Upper lobe of left lung (tissue), 6 donors: ENCODE measurements around the gene ZNF227. TPM values are rescaled to one million over a fixed set of nuclear protein-coding genes. Genes with fewer than 3 reads are reported as not detected.

Experiments used
- ATAC-seq, 2 donors: fragments of 200-7000 bp; cut with Tn5 transposase; one replicate each; pipeline ENCODE4 v1.9.1; 2022; ENCODE audit warnings: mild to moderate bottlenecking in 2 of 2, moderate library complexity in 2 of 2; ENCODE audit not compliant: low FRiP score in 2 of 2
- DNase-seq, 2 donors: peaks; one replicate each; pipeline ENCODE4 v3.0.0-alpha.2; 2019 to 2020
- H3K27ac ChIP-seq, 4 donors: fragments of 200-600 bp; sonication (generic); one replicate each; pipeline ENCODE4 v1.5.1; 2016 to 2019
- H3K27me3 ChIP-seq, 4 donors: fragments of 200-600 bp; sonication (generic); one replicate each; pipeline ENCODE4 v1.5.1; 2017 to 2019
- H3K36me3 ChIP-seq, 4 donors: fragments of 200-600 bp; sonication (generic); one replicate each; pipeline ENCODE4 v1.5.1; 2016 to 2019
- H3K4me1 ChIP-seq, 4 donors: fragments of 200-600 bp; sonication (generic); one replicate each; pipeline ENCODE4 v1.5.1; 2018 to 2019
- H3K4me3 ChIP-seq, 4 donors: fragments of 200-600 bp; sonication (generic); one replicate each; pipeline ENCODE4 v1.5.1; 2017 to 2019; ENCODE audit warnings: mild to moderate bottlenecking in 2 of 4, moderate library complexity in 1 of 4
- H3K9me3 ChIP-seq, 4 donors: fragments of 200-600 bp; sonication (generic); one replicate each; pipeline ENCODE4 v1.5.1; 2018 to 2019
- EP300 ChIP-seq, 4 donors: sonication (generic); formaldehyde crosslinking; IDR thresholded peaks; one replicate each; pipeline ENCODE4 v1.5.1; 2017; ENCODE audit warnings: antibody characterized with exemption in 4 of 4, control low read depth in 2 of 4
- POLR2A ChIP-seq, 4 donors: fragments of 450-650 bp; IDR thresholded peaks; one replicate each; pipeline ENCODE4 v1.5.1; 2016 to 2017; ENCODE audit warnings: antibody characterized with exemption in 4 of 4, mild to moderate bottlenecking in 2 of 4
- POLR2AphosphoS5 ChIP-seq, 2 donors: sonication (generic); formaldehyde crosslinking; IDR thresholded peaks; one replicate each; pipeline ENCODE4 v1.5.1; 2017; ENCODE audit warnings: antibody characterized with exemption in 2 of 2
- WGBS, 2 donors: methylation state at CpG; one replicate each; pipeline ENCODE4 v1.1.5; 2017 to 2018; 5-methylcytosine and 5-hydroxymethylcytosine counted together
- total RNA-seq, 6 donors: library from RNA; depleted of rRNA in 4 of 6; stranded (reverse); fragments of >200 nt in 4 of 6; gene quantifications; one replicate each; pipeline versions ENCODE4 v1.1.0 to v1.2.1, GENCODE V29; 2016 to 2021
- TF ChIP-seq, protein P1 (sequence below), 6 experiments: fragments of 450-650 bp in 4 of 6; fragments of 200-600 bp in 2 of 6; sonication (generic) in 2 of 6; IDR thresholded peaks; one replicate each; pipeline ENCODE4 v1.5.1; 2016 to 2019; ENCODE audit warnings: antibody characterized with exemption in 6 of 6
- donor health status: DM: no; HTN: no; CAD: no; lungs with moderate emphysema.
- donor health status: DM: no; HTN: yes; CAD: no; lungs with severe emphysema.

Gene ZNF227
- total RNA-seq, 6 donors from 2014 or later: 5.3 to 23.0 (median 16.8) TPM

DNA sequence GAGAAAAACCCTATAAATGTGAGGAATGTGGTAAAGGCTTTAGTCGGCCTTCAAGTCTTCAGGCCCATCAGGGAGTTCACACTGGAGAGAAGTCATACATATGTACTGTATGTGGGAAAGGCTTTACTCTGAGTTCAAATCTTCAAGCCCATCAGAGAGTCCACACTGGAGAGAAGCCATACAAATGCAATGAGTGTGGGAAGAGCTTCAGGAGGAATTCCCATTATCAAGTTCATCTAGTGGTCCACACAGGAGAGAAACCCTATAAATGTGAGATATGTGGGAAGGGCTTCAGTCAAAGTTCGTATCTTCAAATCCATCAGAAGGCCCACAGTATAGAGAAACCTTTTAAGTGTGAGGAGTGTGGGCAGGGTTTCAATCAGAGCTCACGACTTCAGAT lies 35.7 kb upstream of the ZNF227 start:
- DNase-seq (no peak), ATAC-seq (no peak)
- H3K4me3 ChIP-seq: no peak overlapping the region
- H3K27me3 ChIP-seq: no peaks in the 10 kb centered on the region
- H3K4me1 ChIP-seq: no peaks in the 10 kb centered on the region
- H3K27ac ChIP-seq: no peak overlapping the region
- H3K36me3 ChIP-seq: peaks cover 46 to 58% (median 55%) of the 10 kb centered on the region in 4 donors
- H3K9me3 ChIP-seq: peaks cover 79 to 100% (median 94%) of the 10 kb centered on the region in 4 donors
- no peak for TF ChIP-seq POLR2AphosphoS5 (IDR thresholded peaks at IDR 0.05)
- 91 to 97% methylated on average over 3 of the region's 3 CpGs for WGBS, 2 donors

DNA sequence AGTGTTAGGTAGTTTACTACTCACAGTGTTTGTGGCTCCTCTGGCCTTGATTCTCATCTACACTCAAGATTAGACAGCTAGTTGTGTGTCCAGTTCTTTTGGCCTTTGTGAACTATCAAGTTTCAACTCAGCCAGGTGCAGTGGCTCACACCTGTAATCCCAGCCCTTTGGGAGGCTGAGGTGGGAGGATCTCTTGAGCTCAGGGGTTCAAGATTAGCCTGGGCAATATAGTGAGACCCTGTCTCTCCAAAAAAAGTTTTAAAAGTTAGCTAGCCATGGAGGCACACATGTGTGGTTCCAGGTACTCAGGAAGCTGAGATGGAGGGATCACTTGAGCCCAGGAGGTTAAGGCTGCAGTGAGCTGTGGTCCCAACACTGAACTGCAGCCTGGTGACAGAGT lies 31.4 kb upstream of the ZNF227 start:
- Histone ChIP-seq H3K27me3 (no peaks in the 10 kb centered on the region), H3K4me1 (no peaks in the 10 kb centered on the region), H3K4me3 (no peak overlapping the region), H3K36me3 (peaks cover 5 to 14% (median 11%) of the 10 kb centered on the region in 4 donors), H3K27ac (no peak overlapping the region), H3K9me3 (peaks cover 43 to 94% (median 71%) of the 10 kb centered on the region in 4 donors)
- TF ChIP-seq, protein P1, sequence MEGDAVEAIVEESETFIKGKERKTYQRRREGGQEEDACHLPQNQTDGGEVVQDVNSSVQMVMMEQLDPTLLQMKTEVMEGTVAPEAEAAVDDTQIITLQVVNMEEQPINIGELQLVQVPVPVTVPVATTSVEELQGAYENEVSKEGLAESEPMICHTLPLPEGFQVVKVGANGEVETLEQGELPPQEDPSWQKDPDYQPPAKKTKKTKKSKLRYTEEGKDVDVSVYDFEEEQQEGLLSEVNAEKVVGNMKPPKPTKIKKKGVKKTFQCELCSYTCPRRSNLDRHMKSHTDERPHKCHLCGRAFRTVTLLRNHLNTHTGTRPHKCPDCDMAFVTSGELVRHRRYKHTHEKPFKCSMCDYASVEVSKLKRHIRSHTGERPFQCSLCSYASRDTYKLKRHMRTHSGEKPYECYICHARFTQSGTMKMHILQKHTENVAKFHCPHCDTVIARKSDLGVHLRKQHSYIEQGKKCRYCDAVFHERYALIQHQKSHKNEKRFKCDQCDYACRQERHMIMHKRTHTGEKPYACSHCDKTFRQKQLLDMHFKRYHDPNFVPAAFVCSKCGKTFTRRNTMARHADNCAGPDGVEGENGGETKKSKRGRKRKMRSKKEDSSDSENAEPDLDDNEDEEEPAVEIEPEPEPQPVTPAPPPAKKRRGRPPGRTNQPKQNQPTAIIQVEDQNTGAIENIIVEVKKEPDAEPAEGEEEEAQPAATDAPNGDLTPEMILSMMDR (IDR thresholded peaks at IDR 0.05): no peak
- TF ChIP-seq EP300 (IDR thresholded peaks at IDR 0.05) (no peak), POLR2AphosphoS5 (IDR thresholded peaks at IDR 0.05) (no peak), POLR2A (IDR thresholded peaks at IDR 0.05) (no peak)
- no peak for DNase-seq
- no peak for ATAC-seq

DNA sequence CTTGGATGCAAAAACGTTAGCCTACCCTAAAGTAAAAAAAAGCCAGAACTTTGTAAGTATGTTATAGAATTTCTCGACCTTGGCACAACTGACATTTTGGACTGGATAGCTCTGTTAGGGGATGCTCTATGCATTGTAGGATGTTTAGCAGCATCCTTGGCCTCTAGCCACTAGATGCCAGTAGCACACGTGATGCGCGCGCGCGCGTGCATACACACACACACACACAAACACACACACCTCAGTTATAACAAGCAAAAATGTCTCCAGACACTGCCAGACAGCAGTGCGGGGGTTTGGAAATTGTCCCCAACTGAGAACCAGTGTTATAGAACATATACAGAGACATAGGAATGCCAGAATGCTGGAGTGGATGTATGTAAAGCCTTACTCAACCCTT lies 30.2 kb upstream of the ZNF227 start:
- DNase-seq (peak in 1 of 2 donors; percentile 24), ATAC-seq (no peak)
- Histone ChIP-seq H3K9me3 (peaks cover 34 to 91% (median 60%) of the 10 kb centered on the region in 4 donors), H3K4me1 (no peaks in the 10 kb centered on the region), H3K27me3 (no peaks in the 10 kb centered on the region), H3K36me3 (peaks cover 0 to 2% (median under 1%) of the 10 kb centered on the region in 4 donors), H3K4me3 (no peak overlapping the region), H3K27ac (no peak overlapping the region)
- 86 to 93% methylated on average over 10 of the region's 10 CpGs for WGBS, 2 donors
- TF ChIP-seq EP300 (IDR thresholded peaks at IDR 0.05): no peak
- TF ChIP-seq, protein P1 (IDR thresholded peaks at IDR 0.05): no peak
- TF ChIP-seq POLR2AphosphoS5 (IDR thresholded peaks at IDR 0.05): no peak
- no peak for TF ChIP-seq POLR2A (IDR thresholded peaks at IDR 0.05)

DNA sequence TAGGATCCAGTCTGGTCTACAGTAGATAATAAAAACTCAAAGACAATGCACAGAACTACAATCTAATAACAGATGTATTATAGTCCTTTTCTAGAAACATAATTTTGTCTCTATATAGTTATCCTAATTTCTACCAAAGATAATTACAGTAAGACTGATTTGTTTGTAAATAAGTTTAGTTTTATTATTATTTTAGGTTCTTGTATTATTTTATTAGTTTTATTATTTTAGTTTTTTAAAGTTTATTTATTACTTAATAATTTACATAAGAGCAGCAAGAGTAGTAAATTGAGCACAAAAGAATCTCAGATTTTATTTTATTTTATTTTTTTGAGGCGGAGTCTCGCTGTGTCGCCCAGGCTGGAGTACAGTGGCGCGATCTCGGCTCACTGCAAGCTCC lies 22.3 kb upstream of the ZNF227 start:
- 97 to 99% methylated on average over 6 of the region's 6 CpGs for WGBS, 2 donors
- H3K9me3 ChIP-seq: peaks cover 12 to 50% (median 18%) of the 10 kb centered on the region in 4 donors

DNA sequence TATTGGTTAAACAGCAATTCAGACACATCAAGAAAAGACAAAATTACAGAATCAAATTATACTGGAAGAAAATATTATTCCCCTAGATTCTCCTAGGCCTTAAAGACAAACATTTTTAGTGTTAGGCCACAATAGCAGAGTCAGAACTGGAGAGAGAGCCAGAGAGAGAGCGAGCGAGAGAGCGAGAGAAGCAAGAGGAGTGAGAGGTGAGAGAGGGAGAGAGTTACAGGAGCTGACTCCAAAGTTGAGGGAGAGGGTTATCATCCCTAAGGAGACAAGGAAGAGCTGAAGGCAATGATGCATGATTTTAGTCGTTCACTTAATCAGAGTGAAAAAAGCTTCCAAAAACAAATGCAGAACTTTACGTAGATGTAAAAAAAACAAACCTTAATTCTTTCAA lies 20.2 kb upstream of the ZNF227 start:
- TF ChIP-seq, protein P1 (IDR thresholded peaks at IDR 0.05): no peak
- TF ChIP-seq POLR2AphosphoS5 (IDR thresholded peaks at IDR 0.05) (no peak), POLR2A (IDR thresholded peaks at IDR 0.05) (no peak), EP300 (IDR thresholded peaks at IDR 0.05) (no peak)
- 71 to 77% methylated on average over 5 of the region's 5 CpGs for WGBS, 2 donors
- no peaks in the 10 kb centered on the region for H3K36me3 ChIP-seq
- H3K4me3 ChIP-seq: no peak overlapping the region
- peaks cover 9 to 47% (median 21%) of the 10 kb centered on the region in 4 donors for H3K9me3 ChIP-seq
- no peak overlapping the region for H3K27ac ChIP-seq
- no peak for ATAC-seq
- DNase-seq: no peak
- H3K4me1 ChIP-seq: no peaks in the 10 kb centered on the region
- no peaks in the 10 kb centered on the region for H3K27me3 ChIP-seq

More for the DNA sequence above, 22.3 kb upstream of the ZNF227 start:
- H3K4me1 ChIP-seq: no peaks in the 10 kb centered on the region
- TF ChIP-seq, protein P1 (IDR thresholded peaks at IDR 0.05): no peak
- TF ChIP-seq POLR2A (IDR thresholded peaks at IDR 0.05): no peak
- DNase-seq: no peak
- no peak overlapping the region for H3K4me3 ChIP-seq
- no peak overlapping the region for H3K27ac ChIP-seq
- H3K27me3 ChIP-seq: no peaks in the 10 kb centered on the region
- no peak for ATAC-seq
- H3K36me3 ChIP-seq: no peaks in the 10 kb centered on the region
